ENCODE results near the gene WDPCP. TPM values are rescaled to one million over a fixed set of nuclear protein-coding genes. Genes with fewer than 3 reads are reported as not detected.

The WDPCP gene
- total RNA-seq, 1 donor from 2014 or later: 12.3 TPM

GRCh38 chr2:63121055-63121834 is 467.0 kb downstream of the WDPCP start:
- no peaks in the 10 kb centered on the region for H3K4me1 ChIP-seq
- intact Hi-C loops (cut with DNase I): no loop called here
- no peak for DNase-seq
- H3K27ac ChIP-seq: no peak overlapping the region
- no peak for TF ChIP-seq CTCF (IDR thresholded peaks at IDR 0.05)
- H3K27me3 ChIP-seq (ENCODE audit: low read depth): no peaks in the 10 kb centered on the region
- H3K4me3 ChIP-seq: no peak overlapping the region
- no peaks in the 10 kb centered on the region for H3K36me3 ChIP-seq
- H3K9me3 ChIP-seq: no peaks in the 10 kb centered on the region
- ATAC-seq: no peak

GRCh38 chr2:63118821-63119220 is 469.5 kb downstream of the WDPCP start:
- intact Hi-C loops (cut with DNase I): no loop called here
- Histone ChIP-seq H3K36me3 (no peaks in the 10 kb centered on the region), H3K4me3 (no peak overlapping the region), H3K27ac (no peak overlapping the region), H3K4me1 (no peaks in the 10 kb centered on the region), H3K27me3 (ENCODE audit: low read depth) (no peaks in the 10 kb centered on the region), H3K9me3 (no peaks in the 10 kb centered on the region)
- TF ChIP-seq CTCF (IDR thresholded peaks at IDR 0.05): no peak
- ATAC-seq: no peak
- no peak for DNase-seq

GRCh38 chr2:63104482-63104881 is 483.8 kb downstream of the WDPCP start:
- TF ChIP-seq CTCF (IDR thresholded peaks at IDR 0.05): no peak
- no peaks in the 10 kb centered on the region for H3K4me1 ChIP-seq
- no peaks in the 10 kb centered on the region for H3K27me3 ChIP-seq (ENCODE audit: low read depth)
- H3K9me3 ChIP-seq: peaks cover 21% of the 10 kb centered on the region
- no peaks in the 10 kb centered on the region for H3K36me3 ChIP-seq
- no peak overlapping the region for H3K4me3 ChIP-seq
- DNase-seq (no peak), ATAC-seq (no peak)
- intact Hi-C loops (cut with DNase I): no loop called here
- H3K27ac ChIP-seq: no peak overlapping the region

GRCh38 chr2:63101954-63102353 is 486.3 kb downstream of the WDPCP start:
- no peak overlapping the region for H3K27ac ChIP-seq
- H3K36me3 ChIP-seq: no peaks in the 10 kb centered on the region
- no peaks in the 10 kb centered on the region for H3K4me1 ChIP-seq
- peaks cover 21% of the 10 kb centered on the region for H3K9me3 ChIP-seq
- ATAC-seq (no peak), DNase-seq (no peak)
- intact Hi-C loops (cut with DNase I): no loop called here
- H3K4me3 ChIP-seq: no peak overlapping the region
- no peaks in the 10 kb centered on the region for H3K27me3 ChIP-seq (ENCODE audit: low read depth)
- TF ChIP-seq CTCF (IDR thresholded peaks at IDR 0.05): no peak

- Histone ChIP-seq H3K9me3 (peaks cover 5% of the 10 kb centered on the region), H3K4me1 (no peaks in the 10 kb centered on the region), H3K27me3 (ENCODE audit: low read depth) (no peaks in the 10 kb centered on the region), H3K27ac (no peak overlapping the region), H3K36me3 (no peaks in the 10 kb centered on the region), H3K4me3 (no peak overlapping the region)
- TF ChIP-seq CTCF (IDR thresholded peaks at IDR 0.05): no peak
- intact Hi-C loops (cut with DNase I): no loop called here
- no peak for ATAC-seq
- no peak for DNase-seq
Measured at GRCh38 chr2:63099032-63099431, 489.2 kb downstream of the WDPCP start.
